GM18861 (cell line): ENCODE measurements around the gene PGM2L1.
A peak's percentile ranks its signal among the peaks of the same experiment; 100 is the strongest.
"Not testable (repeated sequence)": the region's sequence is repeated elsewhere in the genome, so short reads cannot be mapped to it uniquely, and the experiment has no call there.

Experiments
- ATAC-seq: cut with Tn5 transposase; IDR thresholded peaks from one replicate; pipeline ENCODE4 v1.9.1; 2021; ENCODE audit not compliant: unreplicated experiment

Gene PGM2L1

GRCh38 chr11:74398244-74399159, at the start of gene PGM2L1:
Gene PGM2L1, minus strand, starts transcription at chr11:74398433. Its CDS starts 272 bp downstream, at chr11:74398161.
- peak; percentile 92 for ATAC-seq

DNA sequence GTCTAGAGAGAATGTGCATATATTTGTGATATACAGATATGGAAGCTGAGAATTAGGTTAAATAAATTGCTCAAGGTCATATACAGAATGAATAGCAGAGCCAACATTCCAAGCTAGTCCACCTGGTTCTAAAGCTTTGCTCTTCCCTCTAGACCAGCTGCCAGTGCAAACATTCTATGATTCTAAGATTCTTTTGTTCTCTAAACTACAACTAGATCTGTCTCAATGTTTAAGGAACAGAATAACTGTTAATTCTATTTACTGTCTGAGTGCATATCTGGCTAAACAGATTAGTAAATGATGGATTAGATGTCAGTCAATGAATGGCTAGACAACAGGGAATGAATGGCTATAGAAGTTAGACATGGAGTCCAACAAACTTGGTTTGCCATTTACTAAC, 49.5 kb upstream of the PGM2L1 start:
- ATAC-seq = no peak

GRCh38 chr11:74446532-74446938, 48.3 kb upstream of the PGM2L1 start:
- ATAC-seq = no peak

GRCh38 chr11:74444173-74444826, 46.1 kb upstream of the PGM2L1 start:
- ATAC-seq = no peak

DNA sequence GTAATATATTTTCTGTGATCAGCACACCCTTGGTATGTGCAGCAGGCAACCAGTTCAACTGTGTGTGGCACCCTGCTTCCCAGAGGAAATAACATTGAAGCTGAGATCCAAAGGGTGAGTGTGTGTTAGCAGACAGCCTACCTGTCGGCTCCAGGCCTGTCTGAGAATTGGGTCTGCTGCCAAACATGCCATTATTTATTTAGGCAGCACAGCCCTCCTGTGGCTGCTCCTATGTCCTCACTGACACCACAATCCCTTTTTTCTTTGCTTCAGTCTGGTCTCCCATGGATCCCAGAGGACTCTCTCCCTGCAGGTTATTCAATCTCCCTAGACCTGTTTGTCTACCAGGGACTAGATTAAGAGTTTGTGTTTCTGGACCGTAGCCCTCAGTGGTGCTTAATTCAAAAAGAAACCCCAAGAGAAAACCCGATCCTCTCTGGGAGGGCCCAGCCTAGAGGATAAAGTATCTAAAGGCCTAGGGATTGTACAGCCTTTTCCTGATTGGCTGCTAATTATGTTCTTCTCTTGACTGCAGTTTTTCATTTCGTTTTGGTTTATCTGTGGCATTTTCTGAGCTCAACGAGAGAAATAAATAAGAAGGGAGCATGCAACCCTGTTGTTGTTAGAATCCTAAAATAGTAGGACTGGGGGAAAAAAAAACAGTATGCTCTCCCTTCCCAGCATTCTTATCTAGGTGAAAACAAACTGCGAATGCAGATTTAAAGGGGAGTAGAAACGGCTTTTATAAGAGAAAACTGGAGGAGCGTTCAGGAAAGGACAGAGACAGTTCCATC, 45.0 kb upstream of the PGM2L1 start:
- no peak for ATAC-seq

DNA sequence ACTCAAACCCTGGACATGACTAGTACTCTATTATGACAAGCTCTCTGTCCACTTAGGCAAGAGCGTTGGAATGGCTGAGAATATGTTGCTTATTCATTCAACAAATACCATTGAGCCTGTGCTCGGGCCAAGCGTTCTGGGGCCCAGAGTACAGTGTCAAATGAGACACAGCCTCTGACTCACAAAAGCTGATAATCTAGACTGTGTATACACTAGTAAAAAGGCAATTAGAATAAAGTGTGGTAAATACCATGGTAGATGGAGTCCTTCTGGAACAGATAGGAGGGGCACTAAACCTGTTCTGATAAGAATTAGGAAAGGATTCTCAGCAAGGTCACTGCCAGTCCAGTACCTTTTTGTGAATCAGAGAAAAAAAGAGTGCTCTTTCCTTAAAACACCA, 44.4 kb upstream of the PGM2L1 start:
- ATAC-seq = no peak

- no peak for ATAC-seq
Measured at GRCh38 chr11:74438681-74439080, 40.4 kb upstream of the PGM2L1 start.

DNA sequence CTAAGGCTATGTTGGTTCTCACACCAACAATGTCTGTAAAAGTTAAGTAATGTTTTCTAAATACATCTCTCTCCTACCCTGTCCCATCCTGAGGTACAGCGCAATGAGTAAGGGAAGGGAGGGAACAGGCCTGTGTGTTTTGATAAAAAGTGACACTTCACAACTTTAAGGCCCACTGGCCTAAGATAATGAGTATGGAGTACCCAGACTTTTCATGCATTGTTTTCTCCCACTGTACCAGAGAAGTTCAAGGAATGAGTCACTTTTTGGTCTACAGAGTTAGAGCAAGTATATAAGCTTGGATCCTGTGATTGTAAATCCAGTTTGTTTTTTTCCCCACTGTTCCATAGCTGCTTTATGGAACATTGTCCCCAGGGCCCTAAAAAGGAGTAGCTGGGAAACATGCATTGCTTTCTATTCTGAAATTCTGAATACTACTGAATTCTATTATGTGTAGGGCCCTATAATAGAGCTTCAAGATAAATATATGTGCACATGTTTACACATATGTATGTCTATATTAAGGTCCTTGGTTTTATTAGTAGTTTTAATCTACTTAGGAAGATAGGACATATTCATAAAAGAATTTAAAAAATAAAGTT, 39.3 kb upstream of the PGM2L1 start:
- ATAC-seq = no peak

DNA sequence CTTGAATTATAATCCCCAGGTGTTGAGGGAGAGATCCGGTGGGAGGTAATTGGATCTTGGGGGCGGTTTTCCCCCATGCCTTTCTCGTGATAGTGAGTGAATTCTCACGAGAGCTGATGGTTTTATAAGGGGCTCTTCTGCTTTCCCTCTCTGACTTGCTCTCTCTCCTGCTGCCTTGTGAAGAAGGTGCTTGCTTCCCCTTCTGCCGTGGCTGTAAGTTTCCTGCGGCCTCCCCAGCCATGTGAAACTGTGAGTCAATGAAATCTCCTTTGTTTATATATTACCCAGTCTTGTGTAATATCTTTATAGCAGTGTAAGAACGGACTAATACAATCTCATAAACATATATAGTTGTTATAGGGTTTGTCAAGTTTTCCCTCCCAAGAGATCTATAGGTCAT, 36.3 kb upstream of the PGM2L1 start:
- ATAC-seq = no peak

GRCh38 chr11:74429205-74429604, 31.0 kb upstream of the PGM2L1 start:
- no peak for ATAC-seq

DNA sequence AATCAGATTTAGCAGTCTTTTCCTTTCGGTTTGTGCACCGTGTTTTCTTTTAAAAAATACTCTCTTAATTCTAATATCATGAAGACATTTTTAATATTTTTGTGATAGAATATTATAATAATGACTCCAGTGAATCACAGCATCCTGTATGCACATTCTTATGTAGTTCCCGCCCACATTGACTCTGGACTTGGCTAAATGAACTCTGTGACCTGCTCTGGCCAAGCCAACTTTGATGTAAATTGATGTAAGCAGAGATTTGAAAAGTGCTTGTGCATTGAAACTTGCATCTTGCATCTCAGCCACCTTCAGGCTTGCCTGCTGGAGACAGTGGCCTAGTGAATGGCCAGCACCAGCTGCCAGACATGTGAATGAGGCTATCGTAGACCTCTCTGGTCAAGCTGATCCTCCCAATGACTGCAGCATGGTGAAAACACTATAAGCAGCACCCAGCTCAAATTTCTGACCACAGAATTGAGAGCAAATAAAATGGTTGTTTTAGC, 29.2 kb upstream of the PGM2L1 start:
- ATAC-seq = no peak

- ATAC-seq = no peak
Measured at GRCh38 chr11:74425100-74425499, 26.9 kb upstream of the PGM2L1 start.

GRCh38 chr11:74418509-74418895, 20.3 kb upstream of the PGM2L1 start:
- no peak for ATAC-seq

GRCh38 chr11:74417860-74418508, 19.8 kb upstream of the PGM2L1 start:
- no peak for ATAC-seq

GRCh38 chr11:74417379-74417804, 19.2 kb upstream of the PGM2L1 start:
- no peak for ATAC-seq

DNA sequence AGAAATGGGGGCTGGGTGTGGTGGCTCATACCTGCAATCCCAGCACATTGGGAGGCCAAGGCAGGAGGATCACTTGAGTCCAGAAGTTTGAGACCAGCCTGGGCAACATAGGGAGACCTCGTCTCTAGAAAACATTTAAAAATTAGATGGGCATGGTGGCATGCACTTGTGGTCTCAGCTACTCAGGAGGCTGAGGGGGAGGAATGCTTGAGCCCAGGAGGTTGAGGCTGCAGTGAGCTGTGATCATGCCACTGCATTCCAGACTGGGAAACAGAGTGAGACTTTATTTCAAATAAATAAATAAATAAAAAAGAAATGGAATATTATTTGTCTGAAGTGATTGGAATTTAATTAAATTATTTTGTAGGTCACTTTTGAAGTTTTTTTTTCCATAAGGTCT, 18.7 kb upstream of the PGM2L1 start:
- ATAC-seq = not testable (repeated sequence)

DNA sequence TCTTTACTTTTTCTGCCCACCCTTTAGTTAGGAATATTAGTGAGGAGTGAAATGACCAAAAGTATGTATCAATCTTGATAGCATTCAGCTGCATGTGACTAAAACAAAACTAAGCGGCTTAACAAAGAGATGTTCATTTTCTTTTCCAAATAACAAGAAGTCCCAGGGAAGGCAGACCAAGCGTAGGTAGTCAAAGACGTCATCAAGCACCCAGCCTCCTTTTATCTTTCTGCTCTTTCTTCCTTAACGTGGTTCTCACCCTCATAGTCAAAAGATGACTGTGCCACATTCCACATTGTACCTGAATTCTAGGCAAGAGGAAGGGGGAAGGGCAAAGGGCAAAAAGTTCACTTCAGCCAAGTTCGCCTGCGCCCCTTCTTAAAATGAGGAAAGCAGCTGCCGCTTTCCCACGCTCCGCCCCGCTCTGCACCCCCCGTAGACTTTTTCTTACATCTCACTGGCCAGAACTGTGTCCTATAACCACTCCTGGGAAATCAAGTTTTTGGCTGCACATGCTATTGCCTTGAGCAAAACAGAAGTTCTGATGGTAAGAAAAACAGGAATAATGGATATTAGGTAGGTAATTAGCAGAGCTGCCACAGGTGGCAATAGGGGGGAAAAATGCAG, 14.6 kb upstream of the PGM2L1 start:
- no peak for ATAC-seq

GRCh38 chr11:74412321-74412720, 14.1 kb upstream of the PGM2L1 start:
- ATAC-seq = no peak

DNA sequence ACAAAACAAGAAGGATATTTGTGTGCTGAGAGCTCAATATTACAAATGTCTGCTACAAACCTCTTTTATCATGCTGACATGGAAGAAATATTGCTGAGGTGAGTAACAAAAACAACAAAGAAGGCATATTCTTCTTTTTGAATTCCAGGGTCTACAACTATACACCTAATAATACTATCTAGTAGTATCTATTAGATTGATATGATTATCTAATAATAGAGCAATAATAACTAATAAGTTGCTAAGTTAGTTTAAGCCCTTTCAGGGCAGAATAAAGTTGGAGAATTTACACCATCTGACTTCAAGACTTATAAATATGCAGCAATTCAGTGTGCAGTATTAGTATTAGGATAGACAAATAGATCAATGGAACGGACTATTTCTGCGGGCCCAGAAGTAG, 11.4 kb upstream of the PGM2L1 start:
- ATAC-seq = no peak
